A549 (cell line): ENCODE results near the gene OR51B5.
"Not testable (repeated sequence)": the region's sequence is repeated elsewhere in the genome, so short reads cannot be mapped to it uniquely, and the experiment has no call there.

Experiments used
- KDM1A ChIP-seq: fragments of 200-600 bp; sonication (generic); IDR thresholded peaks from 2 replicates; pipeline ENCODE4 v1.6.1; 2016; ENCODE audit warnings: low read depth, mild to moderate bottlenecking
- ZSCAN20 ChIP-seq: fragments of 250-450 bp; sonication (Bioruptor Pico); IDR thresholded peaks from 2 replicates; pipeline ENCODE4 v1.8.0; 2022; ENCODE audit warnings: mild to moderate bottlenecking, moderate library complexity

GRCh38 chr11:5313326-5314023 is 29.8 kb downstream of the OR51B5 start:
- not testable (repeated sequence) for TF ChIP-seq KDM1A; ZSCAN20 (CRISPR knock-in tag)
